ENCODE measurements around the gene APOC4.
"Not testable (repeated sequence)": the region's sequence is repeated elsewhere in the genome, so short reads cannot be mapped to it uniquely, and the experiment has no call there.

The APOC4 gene

DNA sequence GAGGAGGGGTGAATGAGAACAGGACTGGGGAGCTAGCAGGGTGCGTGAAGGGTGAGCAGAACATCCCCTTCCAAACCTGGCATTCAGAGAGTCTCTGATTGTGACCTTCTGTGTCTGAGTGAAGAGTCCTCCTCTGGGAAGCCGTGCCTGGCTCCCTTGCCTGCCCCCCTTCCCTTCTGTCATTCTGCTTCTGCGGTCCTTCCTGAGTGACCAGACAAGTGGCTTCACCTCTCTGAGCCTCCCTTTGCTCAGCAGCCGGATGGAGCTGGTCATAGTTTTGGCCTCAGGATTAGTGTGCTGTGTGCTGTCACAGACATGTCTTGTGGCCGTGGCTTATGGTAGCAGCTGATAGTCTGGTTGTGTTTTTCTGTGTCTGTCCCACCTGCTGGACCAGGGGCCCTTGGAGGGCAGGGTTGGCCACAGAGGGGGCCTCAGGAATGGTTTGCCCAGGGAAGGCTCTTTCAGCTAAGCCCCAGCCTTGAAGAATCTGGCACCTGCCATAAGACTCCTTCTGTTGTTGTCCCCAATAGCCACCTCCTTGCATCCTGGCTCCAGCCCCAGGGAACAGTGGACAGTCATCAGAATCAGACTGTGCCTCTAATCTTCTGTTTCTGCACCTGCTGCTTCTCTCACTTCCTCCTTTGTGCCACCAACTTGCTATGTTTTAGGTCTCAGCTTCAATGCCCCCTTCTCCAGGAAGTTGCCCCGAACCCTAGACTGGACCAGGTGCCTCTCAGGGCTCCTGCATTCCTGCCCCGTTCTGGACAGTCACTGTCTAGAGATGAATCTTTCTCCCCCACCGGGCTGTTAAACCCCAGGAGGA lies 19.1 kb downstream of the APOC4 start:
- Histone ChIP-seq H3K27me3 (replicated peaks; ENCODE audit: control insufficient read depth, insufficient read depth, low read length) (no peaks in the 10 kb centered on the region), H3K4me3 (replicated peaks; ENCODE audit: low read depth, low read length) (no peak overlapping the region), H3K36me3 (ENCODE audit: control insufficient read depth, insufficient read depth, low read length) (peaks cover 7% of the 10 kb centered on the region)
- no peak for DNase-seq (ENCODE audit: extremely low read depth, insufficient read length)
- TF ChIP-seq, protein P1, sequence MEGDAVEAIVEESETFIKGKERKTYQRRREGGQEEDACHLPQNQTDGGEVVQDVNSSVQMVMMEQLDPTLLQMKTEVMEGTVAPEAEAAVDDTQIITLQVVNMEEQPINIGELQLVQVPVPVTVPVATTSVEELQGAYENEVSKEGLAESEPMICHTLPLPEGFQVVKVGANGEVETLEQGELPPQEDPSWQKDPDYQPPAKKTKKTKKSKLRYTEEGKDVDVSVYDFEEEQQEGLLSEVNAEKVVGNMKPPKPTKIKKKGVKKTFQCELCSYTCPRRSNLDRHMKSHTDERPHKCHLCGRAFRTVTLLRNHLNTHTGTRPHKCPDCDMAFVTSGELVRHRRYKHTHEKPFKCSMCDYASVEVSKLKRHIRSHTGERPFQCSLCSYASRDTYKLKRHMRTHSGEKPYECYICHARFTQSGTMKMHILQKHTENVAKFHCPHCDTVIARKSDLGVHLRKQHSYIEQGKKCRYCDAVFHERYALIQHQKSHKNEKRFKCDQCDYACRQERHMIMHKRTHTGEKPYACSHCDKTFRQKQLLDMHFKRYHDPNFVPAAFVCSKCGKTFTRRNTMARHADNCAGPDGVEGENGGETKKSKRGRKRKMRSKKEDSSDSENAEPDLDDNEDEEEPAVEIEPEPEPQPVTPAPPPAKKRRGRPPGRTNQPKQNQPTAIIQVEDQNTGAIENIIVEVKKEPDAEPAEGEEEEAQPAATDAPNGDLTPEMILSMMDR (IDR thresholded peaks at IDR 0.05; ENCODE audit: insufficient read depth, low read length, poor library complexity, severe bottlenecking), result no peak

DNA sequence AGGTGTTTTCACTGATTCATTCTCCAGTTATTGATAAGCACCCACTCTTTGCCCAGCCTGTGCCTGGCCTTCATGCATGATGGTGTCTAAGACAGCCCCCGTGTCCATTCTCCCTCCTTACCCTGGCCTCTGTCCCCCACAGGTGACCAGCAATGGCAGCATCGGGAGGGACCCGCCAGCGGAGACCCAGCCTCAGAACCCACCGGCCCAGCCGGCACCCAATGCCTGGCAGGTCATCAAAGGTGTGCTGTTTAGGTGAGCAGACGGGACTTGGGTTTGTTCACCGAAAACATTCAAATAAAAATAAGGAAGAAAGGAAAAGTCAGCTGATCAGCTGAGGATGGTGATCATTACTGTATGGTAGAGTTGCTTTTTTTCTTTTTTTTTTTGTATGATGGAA lies 19.8 kb downstream of the APOC4 start:
- DNase-seq (ENCODE audit: extremely low read depth, insufficient read length), result no peak
- Histone ChIP-seq H3K27me3 (replicated peaks; ENCODE audit: control insufficient read depth, insufficient read depth, low read length) (no peaks in the 10 kb centered on the region), H3K36me3 (ENCODE audit: control insufficient read depth, insufficient read depth, low read length) (peaks cover 10% of the 10 kb centered on the region), H3K4me3 (replicated peaks; ENCODE audit: low read depth, low read length) (no peak overlapping the region)
- TF ChIP-seq, protein P1 (IDR thresholded peaks at IDR 0.05; ENCODE audit: insufficient read depth, low read length, poor library complexity, severe bottlenecking), result no peak

DNA sequence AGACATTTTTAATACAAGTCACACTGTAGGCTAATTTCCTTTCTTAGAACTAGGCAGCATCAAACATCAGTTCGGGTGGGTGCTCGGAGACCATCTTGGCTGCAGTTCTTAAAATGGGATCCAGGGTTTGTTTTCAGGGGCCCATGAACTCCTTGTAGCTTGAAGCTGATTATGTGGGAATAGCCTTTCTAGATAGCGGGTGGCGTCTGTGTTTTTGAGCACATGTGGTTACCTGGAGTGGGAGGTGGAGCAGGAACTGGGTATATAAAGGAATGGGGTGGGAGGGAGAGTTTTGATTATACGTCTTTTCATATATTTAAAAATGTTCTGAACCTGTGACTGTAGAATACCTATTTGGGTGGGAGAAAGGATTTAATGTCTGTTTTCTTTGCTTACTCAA lies 26.1 kb downstream of the APOC4 start:
- peaks cover 13% of the 10 kb centered on the region for H3K36me3 ChIP-seq (ENCODE audit: control insufficient read depth, insufficient read depth, low read length)
- TF ChIP-seq, protein P1 (IDR thresholded peaks at IDR 0.05; ENCODE audit: insufficient read depth, low read length, poor library complexity, severe bottlenecking), result no peak
- DNase-seq (ENCODE audit: extremely low read depth, insufficient read length), result no peak
- H3K4me3 ChIP-seq (replicated peaks; ENCODE audit: low read depth, low read length), result no peak overlapping the region
- H3K27me3 ChIP-seq (replicated peaks; ENCODE audit: control insufficient read depth, insufficient read depth, low read length), result no peaks in the 10 kb centered on the region

DNA sequence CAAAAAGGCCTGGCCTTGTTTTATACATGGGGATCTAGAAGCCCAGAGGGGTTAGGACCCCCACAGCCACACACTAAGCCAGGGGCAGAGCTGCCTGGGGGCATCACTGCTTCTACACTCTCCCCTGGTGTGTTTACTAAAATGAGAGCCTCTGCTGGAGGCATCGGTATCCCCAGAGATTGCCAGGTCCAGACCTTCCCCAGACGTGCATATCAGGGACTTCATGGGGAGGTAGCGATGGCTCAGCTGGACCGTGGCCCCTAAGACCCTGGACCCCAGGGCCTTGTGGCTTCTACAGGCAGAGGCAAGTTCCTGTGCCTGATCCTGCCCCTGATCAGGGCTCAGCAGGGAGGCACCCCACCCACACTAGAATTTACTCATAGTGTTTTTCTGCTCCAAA lies 26.6 kb downstream of the APOC4 start:
- Histone ChIP-seq H3K36me3 (ENCODE audit: control insufficient read depth, insufficient read depth, low read length) (peaks cover 17% of the 10 kb centered on the region), H3K27me3 (replicated peaks; ENCODE audit: control insufficient read depth, insufficient read depth, low read length) (no peaks in the 10 kb centered on the region), H3K4me3 (replicated peaks; ENCODE audit: low read depth, low read length) (no peak overlapping the region)
- no peak for DNase-seq (ENCODE audit: extremely low read depth, insufficient read length)
- TF ChIP-seq, protein P1 (IDR thresholded peaks at IDR 0.05; ENCODE audit: insufficient read depth, low read length, poor library complexity, severe bottlenecking), result no peak

DNA sequence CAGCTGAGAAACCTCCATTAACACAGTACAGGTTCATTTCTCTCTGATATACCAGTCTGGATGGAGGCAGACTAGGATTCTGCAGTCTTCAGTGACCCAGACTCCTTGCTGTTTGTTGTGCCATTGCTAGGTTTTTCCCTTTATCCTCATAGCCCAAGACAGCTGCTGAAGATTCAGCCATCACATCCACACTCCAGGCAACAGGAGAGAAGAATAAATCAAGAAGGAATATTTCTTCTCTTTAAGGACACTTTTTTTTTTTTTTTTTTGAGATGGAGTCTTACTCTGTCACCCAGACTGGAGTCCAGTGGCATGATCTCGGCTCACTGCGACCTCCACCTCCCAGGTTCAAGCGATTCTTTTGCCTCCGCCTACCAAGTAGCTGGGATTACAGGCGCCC lies 27.4 kb downstream of the APOC4 start:
- Histone ChIP-seq H3K27me3 (replicated peaks; ENCODE audit: control insufficient read depth, insufficient read depth, low read length) (no peaks in the 10 kb centered on the region), H3K36me3 (ENCODE audit: control insufficient read depth, insufficient read depth, low read length) (peaks cover 22% of the 10 kb centered on the region), H3K4me3 (replicated peaks; ENCODE audit: low read depth, low read length) (no peak overlapping the region)
- TF ChIP-seq, protein P1 (IDR thresholded peaks at IDR 0.05; ENCODE audit: insufficient read depth, low read length, poor library complexity, severe bottlenecking), result no peak
- no peak for DNase-seq (ENCODE audit: extremely low read depth, insufficient read length)

DNA sequence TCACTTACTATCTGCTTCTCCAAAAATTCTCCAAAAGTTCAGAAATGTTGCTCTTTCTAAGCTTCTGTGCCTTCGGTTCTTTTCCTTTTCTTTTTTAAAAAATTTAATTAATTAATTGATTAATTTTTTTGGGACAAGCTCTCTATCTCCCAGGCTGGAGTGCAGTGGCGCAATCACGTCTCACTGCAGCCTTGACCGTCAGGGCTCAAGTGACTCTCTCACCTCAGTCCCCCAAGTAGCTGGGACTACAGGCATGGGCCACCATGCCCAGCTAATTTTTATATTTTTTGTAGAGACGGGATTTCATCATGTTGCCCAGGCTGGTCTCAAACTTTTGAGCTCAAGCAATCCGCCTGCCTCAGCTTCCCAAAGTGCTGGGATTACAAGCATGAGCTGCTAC lies 29.4 kb downstream of the APOC4 start:
- not testable (repeated sequence) for DNase-seq (ENCODE audit: extremely low read depth, insufficient read length); H3K4me3 ChIP-seq (replicated peaks; ENCODE audit: low read depth, low read length); H3K27me3 ChIP-seq (replicated peaks; ENCODE audit: control insufficient read depth, insufficient read depth, low read length)
- H3K36me3 ChIP-seq (ENCODE audit: control insufficient read depth, insufficient read depth, low read length), result peaks cover 32% of the 10 kb centered on the region
